Measurements from ENCODE around the gene SLC25A25. TPM values are rescaled to one million over a fixed set of nuclear protein-coding genes. Genes with fewer than 3 reads are reported as not detected.

SLC25A25 gene
- total RNA-seq, 2 experiments from 2014 or later, result 16.9 to 17.7 TPM

DNA sequence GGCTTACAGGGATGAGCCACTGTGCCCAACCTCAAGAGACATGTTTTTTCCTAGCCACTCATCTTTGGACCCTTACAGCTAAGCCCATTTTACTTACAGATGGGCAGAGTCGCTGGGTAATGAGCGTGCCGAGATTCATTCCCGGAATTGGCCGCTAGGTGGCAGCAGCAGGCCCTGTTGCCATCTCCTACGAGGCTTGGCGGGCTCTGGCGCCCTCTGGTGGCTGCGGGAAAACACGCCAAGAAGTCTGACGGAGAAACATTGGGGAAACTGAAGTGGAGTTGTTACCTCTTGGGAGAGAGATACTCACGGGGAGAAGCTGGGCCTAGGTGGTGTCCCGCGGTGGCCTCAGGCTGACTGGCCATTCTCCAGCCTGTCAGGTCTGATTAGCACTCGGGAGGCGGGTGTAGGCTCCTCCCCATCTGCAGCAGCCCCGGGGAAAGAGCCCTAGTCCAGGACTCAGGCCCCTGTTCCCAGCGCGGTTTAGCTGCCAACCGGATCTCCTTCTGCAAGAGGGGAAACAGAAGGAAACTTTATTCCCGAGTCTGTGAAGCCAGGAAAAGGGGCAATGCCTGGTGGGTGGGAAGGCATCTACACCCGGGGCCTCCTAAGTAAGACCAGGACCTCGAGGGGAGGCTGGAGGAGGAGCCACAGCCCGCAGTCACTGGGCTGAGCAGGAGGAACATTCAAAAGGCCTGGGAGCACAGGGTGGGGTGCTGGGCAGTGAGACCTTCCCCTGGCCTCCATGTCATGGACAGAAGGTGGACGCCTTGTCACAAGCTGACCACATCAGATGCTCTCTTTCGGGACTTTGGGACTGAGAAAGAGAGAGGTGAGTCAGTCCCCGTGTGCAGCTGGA lies 49.8 kb downstream of the SLC25A25 start:
- H3K27ac ChIP-seq (ENCODE audit: low read depth in 1 of 2, low read length in 2 of 2), result no peak overlapping the region
- no peaks in the 10 kb centered on the region for H3K27me3 ChIP-seq (ENCODE audit: control insufficient read depth in 1 of 2, insufficient read depth in 2 of 2, low read length in 2 of 2)
- ChIA-PET CTCF (interaction anchor here (0.7 to 1.9 kb wide), 20 partner anchors 8 to 188 kb away, joined by 3 to 17 read pairs (median 5); partner anchors contain the start of genes NAIF1, PIP5KL1 and SLC25A25), POLR2A (interaction anchor here (1.1 to 1.7 kb wide), 2 partner anchors 9 to 10 kb away, joined by 3 to 7 read pairs; partner anchors contain the start of gene PTGES2)
- H3K4me3 ChIP-seq (ENCODE audit: low read length), result no peak overlapping the region
- Mint-ChIP-seq H3K27me3 (no peaks in the 10 kb centered on the region), H3K36me3 (ENCODE audit: low read depth) (peaks cover 18% of the 10 kb centered on the region), H3K4me1 (ENCODE audit: low read depth) (peaks cover 6% of the 10 kb centered on the region), H3K4me3 (peak overlapping the region; percentile 44), H3K27ac (peak overlapping the region; percentile 16), H3K9me3 (no peaks in the 10 kb centered on the region)
- TF ChIP-seq, protein P1, sequence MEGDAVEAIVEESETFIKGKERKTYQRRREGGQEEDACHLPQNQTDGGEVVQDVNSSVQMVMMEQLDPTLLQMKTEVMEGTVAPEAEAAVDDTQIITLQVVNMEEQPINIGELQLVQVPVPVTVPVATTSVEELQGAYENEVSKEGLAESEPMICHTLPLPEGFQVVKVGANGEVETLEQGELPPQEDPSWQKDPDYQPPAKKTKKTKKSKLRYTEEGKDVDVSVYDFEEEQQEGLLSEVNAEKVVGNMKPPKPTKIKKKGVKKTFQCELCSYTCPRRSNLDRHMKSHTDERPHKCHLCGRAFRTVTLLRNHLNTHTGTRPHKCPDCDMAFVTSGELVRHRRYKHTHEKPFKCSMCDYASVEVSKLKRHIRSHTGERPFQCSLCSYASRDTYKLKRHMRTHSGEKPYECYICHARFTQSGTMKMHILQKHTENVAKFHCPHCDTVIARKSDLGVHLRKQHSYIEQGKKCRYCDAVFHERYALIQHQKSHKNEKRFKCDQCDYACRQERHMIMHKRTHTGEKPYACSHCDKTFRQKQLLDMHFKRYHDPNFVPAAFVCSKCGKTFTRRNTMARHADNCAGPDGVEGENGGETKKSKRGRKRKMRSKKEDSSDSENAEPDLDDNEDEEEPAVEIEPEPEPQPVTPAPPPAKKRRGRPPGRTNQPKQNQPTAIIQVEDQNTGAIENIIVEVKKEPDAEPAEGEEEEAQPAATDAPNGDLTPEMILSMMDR (IDR thresholded peaks at IDR 0.05), result peak; percentile 100
- H3K9me3 ChIP-seq (ENCODE audit: control insufficient read depth in 1 of 2, insufficient read depth in 1 of 2, low read length in 2 of 2), result peaks cover 0 to 5% of the 10 kb centered on the region in 2 experiments
- DNase-seq (peak; percentile 92 to 99 (median 98)), ATAC-seq (ENCODE audit: poor library complexity) (peak; percentile 96)
- peaks cover 15% of the 10 kb centered on the region for H3K4me1 ChIP-seq (ENCODE audit: insufficient read depth, low read length)
- H3K36me3 ChIP-seq (ENCODE audit: insufficient read depth, low read length), result peaks cover 31% of the 10 kb centered on the region
- intact Hi-C loops (cut with DNase I, micrococcal nuclease), result loop anchor here (1.0 to 10.0 kb wide), 6 partner anchors 9 to 181 kb away; partner anchors contain the start of genes DPM2 (in 1 of the 2) and PTGES2 (in 1 of the 2)

GRCh38 chr9:128118472-128118857 lies 50.4 kb downstream of the SLC25A25 start:
- Mint-ChIP-seq H3K4me3 (no peak overlapping the region), H3K9me3 (no peaks in the 10 kb centered on the region), H3K4me1 (ENCODE audit: low read depth) (peaks cover 6% of the 10 kb centered on the region), H3K27me3 (no peaks in the 10 kb centered on the region), H3K27ac (no peak overlapping the region), H3K36me3 (ENCODE audit: low read depth) (peaks cover 21% of the 10 kb centered on the region)
- ATAC-seq (ENCODE audit: poor library complexity) (no peak), DNase-seq (no peak)
- intact Hi-C loops (cut with DNase I, micrococcal nuclease), result loop anchor here (5.0 to 10.0 kb wide), 4 partner anchors 81 to 181 kb away; partner anchors contain the start of gene DPM2 (in 1 of the 2)
- Histone ChIP-seq H3K27me3 (ENCODE audit: control insufficient read depth in 1 of 2, insufficient read depth in 2 of 2, low read length in 2 of 2) (no peaks in the 10 kb centered on the region), H3K36me3 (ENCODE audit: insufficient read depth, low read length) (peaks cover 32% of the 10 kb centered on the region), H3K27ac (ENCODE audit: low read depth in 1 of 2, low read length in 2 of 2) (no peak overlapping the region), H3K4me3 (ENCODE audit: low read length) (no peak overlapping the region), H3K4me1 (ENCODE audit: insufficient read depth, low read length) (peaks cover 15% of the 10 kb centered on the region), H3K9me3 (ENCODE audit: control insufficient read depth in 1 of 2, insufficient read depth in 1 of 2, low read length in 2 of 2) (peaks cover 0 to 5% of the 10 kb centered on the region in 2 experiments)
- POLR2A ChIA-PET, result no interaction called here
- CTCF ChIA-PET, result interaction anchor here (0.7 to 1.9 kb wide), 10 partner anchors 10 to 188 kb away, joined by 3 to 17 read pairs (median 6); partner anchors contain the start of gene PIP5KL1
- TF ChIP-seq, protein P1 (IDR thresholded peaks at IDR 0.05), result no peak

GRCh38 chr9:128118971-128119665 lies 51.1 kb downstream of the SLC25A25 start:
- ChIA-PET CTCF (interaction anchor here (1.1 kb wide), 1 partner anchor 176 kb away, joined by 3 read pairs; no protein-coding TSS in a partner anchor), POLR2A (no interaction called here)
- ATAC-seq (ENCODE audit: poor library complexity), result no peak
- no peak overlapping the region for H3K4me3 ChIP-seq (ENCODE audit: low read length)
- Mint-ChIP-seq H3K4me1 (ENCODE audit: low read depth) (peaks cover 6% of the 10 kb centered on the region), H3K9me3 (no peaks in the 10 kb centered on the region), H3K27ac (no peak overlapping the region), H3K36me3 (ENCODE audit: low read depth) (peaks cover 22% of the 10 kb centered on the region), H3K4me3 (no peak overlapping the region), H3K27me3 (no peaks in the 10 kb centered on the region)
- H3K27ac ChIP-seq (ENCODE audit: low read depth in 1 of 2, low read length in 2 of 2), result no peak overlapping the region
- no peaks in the 10 kb centered on the region for H3K9me3 ChIP-seq (ENCODE audit: control insufficient read depth in 1 of 2, insufficient read depth in 1 of 2, low read length in 2 of 2)
- H3K36me3 ChIP-seq (ENCODE audit: insufficient read depth, low read length), result peaks cover 34% of the 10 kb centered on the region
- TF ChIP-seq, protein P1 (IDR thresholded peaks at IDR 0.05), result no peak
- peak in 1 of 14 experiments; percentile 21 for DNase-seq
- peaks cover 15% of the 10 kb centered on the region for H3K4me1 ChIP-seq (ENCODE audit: insufficient read depth, low read length)
- H3K27me3 ChIP-seq (ENCODE audit: control insufficient read depth in 1 of 2, insufficient read depth in 2 of 2, low read length in 2 of 2), result no peaks in the 10 kb centered on the region
- intact Hi-C loops (cut with DNase I, micrococcal nuclease), result loop anchor here (5.0 to 10.0 kb wide), 4 partner anchors 82 to 182 kb away; partner anchors contain the start of gene DPM2 (in 1 of the 2)
